ENCODE results near the gene NME7. TPM values are rescaled to one million over a fixed set of nuclear protein-coding genes. Genes with fewer than 3 reads are reported as not detected.

The NME7 gene
- total RNA-seq, 1 experiment from 2014 or later, result 30.3 TPM

DNA sequence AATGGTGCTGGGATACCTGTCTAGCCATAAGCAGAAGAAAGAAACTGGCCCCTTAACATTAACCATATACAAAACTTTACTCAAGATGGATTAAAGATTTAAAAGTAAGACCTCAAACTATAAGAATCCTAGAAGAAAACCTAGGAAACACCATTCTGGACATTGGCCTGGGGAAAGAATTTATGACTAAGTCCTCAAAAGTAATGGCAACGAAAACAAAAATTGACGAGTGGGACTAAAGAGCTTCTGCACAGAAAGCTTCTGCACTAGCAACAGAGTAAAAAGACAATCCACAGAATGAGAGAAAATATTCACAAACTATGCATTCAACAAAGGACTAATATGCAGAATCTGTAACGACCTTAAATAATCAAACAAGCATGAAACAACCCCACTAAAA lies 66.7 kb downstream of the NME7 start:
- BruUV-seq (replicated peaks), result no TSS peak
- Histone ChIP-seq H3K27me3 (ENCODE audit: control insufficient read depth, insufficient read depth, low read length) (no peaks in the 10 kb centered on the region), H3K4me3 (ENCODE audit: low read depth in 2 of 2, low read length in 2 of 2) (no peak overlapping the region), H3K36me3 (ENCODE audit: control insufficient read depth, insufficient read depth, low read length) (no peaks in the 10 kb centered on the region), H3K27ac (ENCODE audit: low read length) (no peak overlapping the region), H3K9me3 (ENCODE audit: control insufficient read depth, insufficient read depth, low read depth, low read length) (no peaks in the 10 kb centered on the region), H3K4me1 (ENCODE audit: control insufficient read depth, insufficient read depth, low read length) (no peaks in the 10 kb centered on the region)
- DNase-seq (ENCODE audit: low read depth, low spot score) (no peak), ATAC-seq (no peak)
- ChIA-PET CTCF (no interaction called here), POLR2A (no interaction called here)
- in situ Hi-C loops (cut with HindIII; ENCODE audit: low pct_unique_long_range_greater_than_20kb, low sequenced_read_pairs) (no loop called here), intact Hi-C loops (cut with micrococcal nuclease; ENCODE audit: unreplicated experiment) (no loop called here)
- TF ChIP-seq, protein P1, sequence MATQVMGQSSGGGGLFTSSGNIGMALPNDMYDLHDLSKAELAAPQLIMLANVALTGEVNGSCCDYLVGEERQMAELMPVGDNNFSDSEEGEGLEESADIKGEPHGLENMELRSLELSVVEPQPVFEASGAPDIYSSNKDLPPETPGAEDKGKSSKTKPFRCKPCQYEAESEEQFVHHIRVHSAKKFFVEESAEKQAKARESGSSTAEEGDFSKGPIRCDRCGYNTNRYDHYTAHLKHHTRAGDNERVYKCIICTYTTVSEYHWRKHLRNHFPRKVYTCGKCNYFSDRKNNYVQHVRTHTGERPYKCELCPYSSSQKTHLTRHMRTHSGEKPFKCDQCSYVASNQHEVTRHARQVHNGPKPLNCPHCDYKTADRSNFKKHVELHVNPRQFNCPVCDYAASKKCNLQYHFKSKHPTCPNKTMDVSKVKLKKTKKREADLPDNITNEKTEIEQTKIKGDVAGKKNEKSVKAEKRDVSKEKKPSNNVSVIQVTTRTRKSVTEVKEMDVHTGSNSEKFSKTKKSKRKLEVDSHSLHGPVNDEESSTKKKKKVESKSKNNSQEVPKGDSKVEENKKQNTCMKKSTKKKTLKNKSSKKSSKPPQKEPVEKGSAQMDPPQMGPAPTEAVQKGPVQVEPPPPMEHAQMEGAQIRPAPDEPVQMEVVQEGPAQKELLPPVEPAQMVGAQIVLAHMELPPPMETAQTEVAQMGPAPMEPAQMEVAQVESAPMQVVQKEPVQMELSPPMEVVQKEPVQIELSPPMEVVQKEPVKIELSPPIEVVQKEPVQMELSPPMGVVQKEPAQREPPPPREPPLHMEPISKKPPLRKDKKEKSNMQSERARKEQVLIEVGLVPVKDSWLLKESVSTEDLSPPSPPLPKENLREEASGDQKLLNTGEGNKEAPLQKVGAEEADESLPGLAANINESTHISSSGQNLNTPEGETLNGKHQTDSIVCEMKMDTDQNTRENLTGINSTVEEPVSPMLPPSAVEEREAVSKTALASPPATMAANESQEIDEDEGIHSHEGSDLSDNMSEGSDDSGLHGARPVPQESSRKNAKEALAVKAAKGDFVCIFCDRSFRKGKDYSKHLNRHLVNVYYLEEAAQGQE (IDR thresholded peaks at IDR 0.05; ENCODE audit: insufficient read depth in 1 of 2, low read depth in 2 of 2, low read length in 1 of 2), result no peak
- TF ChIP-seq, protein P2, sequence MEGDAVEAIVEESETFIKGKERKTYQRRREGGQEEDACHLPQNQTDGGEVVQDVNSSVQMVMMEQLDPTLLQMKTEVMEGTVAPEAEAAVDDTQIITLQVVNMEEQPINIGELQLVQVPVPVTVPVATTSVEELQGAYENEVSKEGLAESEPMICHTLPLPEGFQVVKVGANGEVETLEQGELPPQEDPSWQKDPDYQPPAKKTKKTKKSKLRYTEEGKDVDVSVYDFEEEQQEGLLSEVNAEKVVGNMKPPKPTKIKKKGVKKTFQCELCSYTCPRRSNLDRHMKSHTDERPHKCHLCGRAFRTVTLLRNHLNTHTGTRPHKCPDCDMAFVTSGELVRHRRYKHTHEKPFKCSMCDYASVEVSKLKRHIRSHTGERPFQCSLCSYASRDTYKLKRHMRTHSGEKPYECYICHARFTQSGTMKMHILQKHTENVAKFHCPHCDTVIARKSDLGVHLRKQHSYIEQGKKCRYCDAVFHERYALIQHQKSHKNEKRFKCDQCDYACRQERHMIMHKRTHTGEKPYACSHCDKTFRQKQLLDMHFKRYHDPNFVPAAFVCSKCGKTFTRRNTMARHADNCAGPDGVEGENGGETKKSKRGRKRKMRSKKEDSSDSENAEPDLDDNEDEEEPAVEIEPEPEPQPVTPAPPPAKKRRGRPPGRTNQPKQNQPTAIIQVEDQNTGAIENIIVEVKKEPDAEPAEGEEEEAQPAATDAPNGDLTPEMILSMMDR (IDR thresholded peaks at IDR 0.05), result no peak
- TF ChIP-seq POLR2AphosphoS5 (IDR thresholded peaks at IDR 0.05; ENCODE audit: low read depth, low read length) (no peak), SIN3A (IDR thresholded peaks at IDR 0.05; ENCODE audit: borderline replicate concordance, insufficient read depth, low read depth, low read length) (no peak), TCF7L2 (IDR thresholded peaks at IDR 0.05; ENCODE audit: low read depth, low read length) (no peak)

DNA sequence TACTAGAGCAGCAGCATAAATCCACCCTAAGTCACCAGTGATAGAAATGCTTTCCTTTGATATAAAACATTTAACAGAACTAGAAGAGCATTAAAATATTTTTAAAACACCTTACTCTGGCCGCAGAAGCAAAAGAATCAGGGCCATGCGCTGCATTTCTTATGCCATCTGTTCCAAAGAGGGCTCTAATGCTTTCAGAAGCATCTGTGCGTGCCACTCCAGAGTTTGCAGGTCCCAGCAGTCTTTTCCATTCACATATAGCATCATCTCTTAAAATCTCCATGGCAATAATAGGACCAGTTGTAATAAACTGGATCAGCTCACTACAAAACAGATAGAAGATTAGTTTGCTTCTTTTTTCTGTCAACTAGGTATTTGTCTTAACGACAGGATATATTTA lies 69.2 kb downstream of the NME7 start:
- TF ChIP-seq SIN3A (IDR thresholded peaks at IDR 0.05; ENCODE audit: borderline replicate concordance, insufficient read depth, low read depth, low read length) (no peak), POLR2AphosphoS5 (IDR thresholded peaks at IDR 0.05; ENCODE audit: low read depth, low read length) (no peak), TCF7L2 (IDR thresholded peaks at IDR 0.05; ENCODE audit: low read depth, low read length) (no peak)
- TF ChIP-seq, protein P1 (IDR thresholded peaks at IDR 0.05; ENCODE audit: insufficient read depth in 1 of 2, low read depth in 2 of 2, low read length in 1 of 2), result no peak
- TF ChIP-seq, protein P2 (IDR thresholded peaks at IDR 0.05), result no peak
- DNase-seq (ENCODE audit: low read depth, low spot score), result no peak
- no peaks in the 10 kb centered on the region for H3K36me3 ChIP-seq (ENCODE audit: control insufficient read depth, insufficient read depth, low read length)
- no peaks in the 10 kb centered on the region for H3K27me3 ChIP-seq (ENCODE audit: control insufficient read depth, insufficient read depth, low read length)
- POLR2A ChIA-PET, result no interaction called here
- H3K4me3 ChIP-seq (ENCODE audit: low read depth in 2 of 2, low read length in 2 of 2), result no peak overlapping the region
- no peak for ATAC-seq
- in situ Hi-C loops (cut with HindIII; ENCODE audit: low pct_unique_long_range_greater_than_20kb, low sequenced_read_pairs), result no loop called here
- intact Hi-C loops (cut with micrococcal nuclease; ENCODE audit: unreplicated experiment), result no loop called here
- no peaks in the 10 kb centered on the region for H3K9me3 ChIP-seq (ENCODE audit: control insufficient read depth, insufficient read depth, low read depth, low read length)
- no peak overlapping the region for H3K27ac ChIP-seq (ENCODE audit: low read length)
- no peaks in the 10 kb centered on the region for H3K4me1 ChIP-seq (ENCODE audit: control insufficient read depth, insufficient read depth, low read length)
- no TSS peak for BruUV-seq (replicated peaks)
- CTCF ChIA-PET, result no interaction called here
